K562 (cell line): Measurements from ENCODE around the gene DENND1A.

Experiments used
- CEBPB ChIP-seq: fragments of 450-650 bp; IDR thresholded peaks from 2 replicates; pipeline ENCODE4 v1.6.1; 2016; ENCODE audit warnings: missing genetic modification characterization, missing compliant biosample characterization
- CTCF ChIP-seq, 3 experiments: IDR thresholded peaks in 2 of 3; conservative IDR thresholded peaks in 1 of 3; 2 replicates each; pipeline ENCODE4 v1.5.1; 2011 to 2012; ENCODE audit warnings: low read length in 3 of 3, mild to moderate bottlenecking in 3 of 3, control low read depth in 2 of 3, improper control_type of control experiment in 1 of 3, inconsistent platforms in 1 of 3, low read depth in 1 of 3, mixed read lengths in 1 of 3, moderate library complexity in 1 of 3; ENCODE audit not compliant: insufficient read depth in 2 of 3
- ETV1 ChIP-seq: fragments of 450-650 bp; conservative IDR thresholded peaks from 2 replicates; pipeline ENCODE4 v1.6.1; 2016; ENCODE audit warnings: missing genetic modification characterization, control low read depth, low read depth, missing compliant biosample characterization
- ETV6 ChIP-seq, 3 experiments: fragments of 150-350 bp in 1 of 3; sonication (generic) in 1 of 3; formaldehyde crosslinking in 1 of 3; IDR thresholded peaks; 2 replicates each; pipeline versions ENCODE4 v1.6.1 to v1.8.0; 2014 to 2022; ENCODE audit warnings: borderline replicate concordance in 2 of 3, low read depth in 2 of 3, antibody characterized with exemption in 1 of 3, low read length in 1 of 3, mild to moderate bottlenecking in 1 of 3, missing genetic modification reagents in 1 of 3
- GABPA ChIP-seq: fragments of 200-800 bp; sonication (Bioruptor generic); conservative IDR thresholded peaks from 2 replicates; pipeline ENCODE4 v1.6.1; 2016; ENCODE audit warnings: low read depth, missing genetic modification characterization, missing compliant biosample characterization
- NFIC ChIP-seq: fragments of 450-650 bp; IDR thresholded peaks from 2 replicates; pipeline ENCODE4 v1.6.1; 2017; ENCODE audit warnings: mild to moderate bottlenecking, inconsistent platforms
- POLR2A ChIP-seq: fragments of 450-650 bp; conservative IDR thresholded peaks from 2 replicates; pipeline ENCODE4 v1.6.1; 2016
- POLR2AphosphoS5 ChIP-seq: IDR thresholded peaks from 2 replicates; pipeline ENCODE4 v1.6.1; 2011; ENCODE audit warnings: mild to moderate bottlenecking, low read depth, low read length, moderate library complexity; ENCODE audit not compliant: control insufficient read depth, insufficient read depth
- SMAD1 ChIP-seq: fragments of 150-350 bp; IDR thresholded peaks from 2 replicates; pipeline ENCODE4 v1.6.1; 2014; ENCODE audit warnings: low read length, low read depth; ENCODE audit not compliant: partially characterized antibody
- SMAD2 ChIP-seq: fragments of 150-350 bp; IDR thresholded peaks from 2 replicates; pipeline ENCODE4 v1.6.1; 2014; ENCODE audit warnings: low read depth, mild to moderate bottlenecking, low read length
- ZNF384 ChIP-seq: IDR thresholded peaks from 2 replicates; pipeline ENCODE4 v1.6.1; 2012; ENCODE audit warnings: low read depth, low read length, improper control_type of control experiment
- TF ChIP-seq, protein P1 (sequence below): IDR thresholded peaks from 2 replicates; pipeline ENCODE4 v1.6.1; 2014; ENCODE audit warnings: antibody characterized with exemption

DNA sequence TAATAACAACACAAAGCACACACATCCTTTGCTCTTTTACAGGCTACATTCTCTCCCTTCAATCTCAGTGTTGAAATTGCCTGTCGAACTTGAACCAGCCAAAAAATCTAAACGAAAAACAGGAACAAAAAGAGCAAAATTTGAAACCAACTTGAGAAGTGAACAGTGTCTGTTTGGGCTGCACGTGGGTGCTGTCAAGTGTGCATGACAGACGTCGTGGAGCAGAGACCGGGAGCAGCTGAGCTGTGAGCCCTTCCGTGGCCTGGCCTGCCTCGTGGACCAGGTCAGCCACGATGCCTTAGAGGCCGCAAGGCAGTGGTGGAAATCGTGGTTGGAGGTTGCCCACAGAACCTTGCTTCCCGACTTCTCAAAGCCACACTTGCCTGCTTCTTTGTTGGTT lies 34.8 kb upstream of the DENND1A start:
- no peak for TF ChIP-seq NFIC
- no peak for TF ChIP-seq CTCF (IDR thresholded peaks at IDR 0.05 in 2 of 3, conservative IDR thresholded peaks at IDR 0.05 in 1 of 3; ENCODE audit: insufficient read depth in 2 of 3, low read depth in 1 of 3, low read length in 3 of 3)
- no peak for TF ChIP-seq ETV1 (tag)
- no peak for TF ChIP-seq GABPA (tag)
- no peak for TF ChIP-seq SMAD2
- TF ChIP-seq CEBPB, result no peak
- TF ChIP-seq POLR2AphosphoS5, result no peak
- TF ChIP-seq, protein P1, sequence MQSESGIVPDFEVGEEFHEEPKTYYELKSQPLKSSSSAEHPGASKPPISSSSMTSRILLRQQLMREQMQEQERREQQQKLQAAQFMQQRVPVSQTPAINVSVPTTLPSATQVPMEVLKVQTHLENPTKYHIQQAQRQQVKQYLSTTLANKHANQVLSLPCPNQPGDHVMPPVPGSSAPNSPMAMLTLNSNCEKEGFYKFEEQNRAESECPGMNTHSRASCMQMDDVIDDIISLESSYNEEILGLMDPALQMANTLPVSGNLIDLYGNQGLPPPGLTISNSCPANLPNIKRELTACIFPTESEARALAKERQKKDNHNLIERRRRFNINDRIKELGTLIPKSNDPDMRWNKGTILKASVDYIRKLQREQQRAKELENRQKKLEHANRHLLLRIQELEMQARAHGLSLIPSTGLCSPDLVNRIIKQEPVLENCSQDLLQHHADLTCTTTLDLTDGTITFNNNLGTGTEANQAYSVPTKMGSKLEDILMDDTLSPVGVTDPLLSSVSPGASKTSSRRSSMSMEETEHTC, result no peak
- no peak for TF ChIP-seq ZNF384
- TF ChIP-seq SMAD1, result no peak
- no peak for TF ChIP-seq POLR2A
- TF ChIP-seq ETV6 (IDR thresholded peaks at IDR 0.05; ENCODE audit: borderline replicate concordance in 1 of 2, low read depth in 2 of 2, low read length in 1 of 2), result no peak
- no peak for TF ChIP-seq ETV6 (CRISPR knock-in tag; IDR thresholded peaks at IDR 0.05; ENCODE audit: borderline replicate concordance)
